ENCODE results near the gene FASLG.

The FASLG gene

GRCh38 chr1:172647110-172647564, 11.8 kb upstream of the FASLG start:
- DNase-seq, result no peak

- DNase-seq, result no peak
These were observed 10.9 kb upstream of the FASLG start for GRCh38 chr1:172647987-172648386.

GRCh38 chr1:172650474-172651193, 8.3 kb upstream of the FASLG start:
- DNase-seq, result no peak

- DNase-seq, result no peak
These were observed 5.7 kb upstream of the FASLG start for GRCh38 chr1:172653015-172653709.

- DNase-seq, result no peak
These were observed 4.4 kb upstream of the FASLG start for GRCh38 chr1:172654535-172654934.

GRCh38 chr1:172656576-172656975, 2.3 kb upstream of the FASLG start:
- DNase-seq, result no peak

GRCh38 chr1:172657586-172657985, 1.3 kb upstream of the FASLG start:
- DNase-seq, result no peak

- DNase-seq, result no peak
These were observed 2.2 kb downstream of the FASLG start for GRCh38 chr1:172661107-172661506.

- peak; percentile 85 for DNase-seq
These were observed 3.7 kb downstream of the FASLG start for GRCh38 chr1:172662464-172663109.

- no peak for DNase-seq
These were observed 4.8 kb downstream of the FASLG start for GRCh38 chr1:172663732-172664131.

GRCh38 chr1:172668097-172668496, 9.2 kb downstream of the FASLG start:
- DNase-seq, result no peak

- DNase-seq, result no peak
These were observed 10.1 kb downstream of the FASLG start for GRCh38 chr1:172669011-172669410.

GRCh38 chr1:172670316-172670715, 11.4 kb downstream of the FASLG start:
- no peak for DNase-seq

- DNase-seq, result no peak
These were observed 11.9 kb downstream of the FASLG start for GRCh38 chr1:172670791-172671190.

GRCh38 chr1:172671591-172671990, 12.7 kb downstream of the FASLG start:
- DNase-seq, result no peak

- no peak for DNase-seq
These were observed 13.8 kb downstream of the FASLG start for GRCh38 chr1:172672720-172673119.

GRCh38 chr1:172673761-172674160, 14.9 kb downstream of the FASLG start:
- no peak for DNase-seq

GRCh38 chr1:172674831-172675613, 16.1 kb downstream of the FASLG start:
- DNase-seq, result no peak

GRCh38 chr1:172679000-172679772, 20.3 kb downstream of the FASLG start:
- no peak for DNase-seq

GRCh38 chr1:172680244-172680643, 21.3 kb downstream of the FASLG start:
- no peak for DNase-seq

GRCh38 chr1:172680733-172681275, 21.9 kb downstream of the FASLG start:
- no peak for DNase-seq

GRCh38 chr1:172682812-172683211, 23.9 kb downstream of the FASLG start:
- DNase-seq, result no peak

All from activated CD4-positive, alpha-beta T cell treated with anti-CD3 and anti-CD28 coated beads, Interleukin-2, amount 50 U/mL, for 1 hour (primary cell).